Esophagus squamous epithelium (tissue), 5 donors: ENCODE results near the gene MLLT10. TPM values are rescaled to one million over a fixed set of nuclear protein-coding genes. Genes with fewer than 3 reads are reported as not detected.

ENCODE experiments used
- DNase-seq: peaks from one replicate; lab custom pipeline; 2025; lab: John Stamatoyannopoulos, UW
- H3K27ac ChIP-seq, 4 donors: fragments of 200-600 bp; sonication (generic); one replicate each; pipeline ENCODE4 v1.5.1; 2016 to 2019; ENCODE audit warnings: mild to moderate bottlenecking in 1 of 4
- H3K27me3 ChIP-seq, 4 donors: fragments of 200-600 bp; sonication (generic); 1 replicate in 3 of 4; 2 replicates in 1 of 4; pipeline versions ENCODE4 v1.5.1 to v1.6.0; 2017 to 2021; ENCODE audit warnings: antibody characterized with exemption in 1 of 4
- H3K36me3 ChIP-seq, 3 donors: fragments of 200-600 bp; sonication (generic); one replicate each; pipeline ENCODE4 v1.5.1; 2016 to 2019
- H3K4me1 ChIP-seq, 3 donors: fragments of 200-600 bp; sonication (generic); one replicate each; pipeline ENCODE4 v1.5.1; 2017 to 2019
- H3K4me3 ChIP-seq, 4 donors: fragments of 200-600 bp; sonication (generic); 1 replicate in 3 of 4; 2 replicates in 1 of 4; pipeline ENCODE4 v1.5.1; 2016 to 2019; ENCODE audit warnings: mild to moderate bottlenecking in 2 of 4, moderate library complexity in 1 of 4
- H3K9me3 ChIP-seq, 3 donors: fragments of 200-600 bp; sonication (generic); one replicate each; pipeline ENCODE4 v1.5.1; 2016 to 2019
- CTCF ChIP-seq, 6 experiments: fragments of 450-650 bp in 4 of 6; fragments of 200-600 bp in 2 of 6; sonication (generic) in 2 of 6; IDR thresholded peaks; one replicate each; pipeline ENCODE4 v1.5.1; 2016 to 2019; ENCODE audit warnings: antibody characterized with exemption in 6 of 6, mild to moderate bottlenecking in 4 of 6, moderate library complexity in 4 of 6
- POLR2A ChIP-seq, 4 donors: fragments of 450-650 bp; IDR thresholded peaks; one replicate each; pipeline ENCODE4 v1.6.1; 2017; ENCODE audit warnings: antibody characterized with exemption in 4 of 4, mild to moderate bottlenecking in 4 of 4, moderate library complexity in 3 of 4
- WGBS, 2 donors: methylation state at CpG; one replicate each; pipeline ENCODE4 v1.1.5; 2018; 5-methylcytosine and 5-hydroxymethylcytosine counted together
- intact Hi-C: fragments of 100-400 bp; cut with DNase I; formaldehyde crosslinking; loops from one replicate; pipeline ENCODE4 v1.15.0; 2022
- total RNA-seq, 4 donors: library from RNA; depleted of rRNA; stranded (reverse); fragments of >200 nt; gene quantifications; one replicate each; pipeline ENCODE4 v1.1.0, GENCODE V29; 2016
- donor health status: DM: yes; HTN: yes; CAD: no.

The MLLT10 gene
- total RNA-seq, 4 donors from 2014 or later: 22.7 to 49.6 (median 32.4) TPM

- WGBS, 2 donors: 95 to 98% methylated on average over 3 of the region's 3 CpGs
- TF ChIP-seq POLR2A (IDR thresholded peaks at IDR 0.05) (no peak), CTCF (IDR thresholded peaks at IDR 0.05) (no peak)
- peaks cover 0 to 22% (median 5%) of the 10 kb centered on the region in 3 donors for H3K9me3 ChIP-seq
Observed at GRCh38 chr10:21699575-21699974, 165.5 kb downstream of the MLLT10 start.

GRCh38 chr10:21700474-21700873 lies 166.4 kb downstream of the MLLT10 start:
- Histone ChIP-seq H3K27ac (no peak overlapping the region), H3K4me3 (no peak overlapping the region), H3K36me3 (peaks cover 0 to 32% (median 0%) of the 10 kb centered on the region in 3 donors), H3K27me3 (no peaks in the 10 kb centered on the region), H3K9me3 (peaks cover 0 to 22% (median 5%) of the 10 kb centered on the region in 3 donors), H3K4me1 (peaks cover 0 to 6% (median 0%) of the 10 kb centered on the region in 3 donors)
- intact Hi-C loops: no loop called here
- 94 to 98% methylated on average over 2 of the region's 2 CpGs for WGBS, 2 donors
- no peak for DNase-seq
- no peak for TF ChIP-seq POLR2A (IDR thresholded peaks at IDR 0.05)
- no peak for TF ChIP-seq CTCF (IDR thresholded peaks at IDR 0.05)

More at GRCh38 chr10:21699575-21699974, 165.5 kb downstream of the MLLT10 start:
- intact Hi-C loops: no loop called here
- DNase-seq: no peak
- no peaks in the 10 kb centered on the region for H3K27me3 ChIP-seq
- H3K4me3 ChIP-seq: no peak overlapping the region
- no peak overlapping the region for H3K27ac ChIP-seq
- peaks cover 0 to 13% (median 0%) of the 10 kb centered on the region in 3 donors for H3K4me1 ChIP-seq
- H3K36me3 ChIP-seq: peaks cover 0 to 32% (median 0%) of the 10 kb centered on the region in 3 donors

- Histone ChIP-seq H3K4me1 (peaks cover 0 to 2% (median 0%) of the 10 kb centered on the region in 3 donors), H3K27ac (no peak overlapping the region), H3K27me3 (no peaks in the 10 kb centered on the region), H3K9me3 (peaks cover 0 to 22% (median 5%) of the 10 kb centered on the region in 3 donors), H3K36me3 (peaks cover 0 to 32% (median 0%) of the 10 kb centered on the region in 3 donors), H3K4me3 (no peak overlapping the region)
- DNase-seq: no peak
- intact Hi-C loops: no loop called here
- 48 to 52% methylated on average over 2 of the region's 2 CpGs for WGBS, 2 donors
- no peak for TF ChIP-seq CTCF (IDR thresholded peaks at IDR 0.05)
- TF ChIP-seq POLR2A (IDR thresholded peaks at IDR 0.05): no peak
Observed at GRCh38 chr10:21702633-21703111, 168.6 kb downstream of the MLLT10 start.

GRCh38 chr10:21705142-21705827 lies 171.3 kb downstream of the MLLT10 start:
- Histone ChIP-seq H3K4me3 (no peak overlapping the region), H3K36me3 (peaks cover 0 to 26% (median 0%) of the 10 kb centered on the region in 3 donors), H3K9me3 (peaks cover 0 to 9% (median 0%) of the 10 kb centered on the region in 3 donors), H3K4me1 (peaks cover 0 to 7% (median 0%) of the 10 kb centered on the region in 3 donors), H3K27me3 (no peaks in the 10 kb centered on the region), H3K27ac (no peak overlapping the region)
- WGBS, 2 donors: 91 to 92% methylated on average over 2 to 3 of the region's 5 CpGs
- intact Hi-C loops: no loop called here
- no peak for DNase-seq
- TF ChIP-seq CTCF (IDR thresholded peaks at IDR 0.05): no peak

GRCh38 chr10:21705828-21706176 lies 171.8 kb downstream of the MLLT10 start:
- Histone ChIP-seq H3K27ac (no peak overlapping the region), H3K9me3 (peaks cover 0 to 4% (median 0%) of the 10 kb centered on the region in 3 donors), H3K27me3 (no peaks in the 10 kb centered on the region), H3K36me3 (peaks cover 0 to 20% (median 0%) of the 10 kb centered on the region in 3 donors), H3K4me3 (no peak overlapping the region), H3K4me1 (peaks cover 0 to 7% (median 0%) of the 10 kb centered on the region in 3 donors)
- 88 to 90% methylated on average over 2 of the region's 2 CpGs for WGBS, 2 donors
- no peak for DNase-seq
- TF ChIP-seq POLR2A (IDR thresholded peaks at IDR 0.05) (no peak), CTCF (IDR thresholded peaks at IDR 0.05) (no peak)
- intact Hi-C loops: no loop called here
